ENCODE measurements around the gene RNF182.

The RNF182 gene

DNA sequence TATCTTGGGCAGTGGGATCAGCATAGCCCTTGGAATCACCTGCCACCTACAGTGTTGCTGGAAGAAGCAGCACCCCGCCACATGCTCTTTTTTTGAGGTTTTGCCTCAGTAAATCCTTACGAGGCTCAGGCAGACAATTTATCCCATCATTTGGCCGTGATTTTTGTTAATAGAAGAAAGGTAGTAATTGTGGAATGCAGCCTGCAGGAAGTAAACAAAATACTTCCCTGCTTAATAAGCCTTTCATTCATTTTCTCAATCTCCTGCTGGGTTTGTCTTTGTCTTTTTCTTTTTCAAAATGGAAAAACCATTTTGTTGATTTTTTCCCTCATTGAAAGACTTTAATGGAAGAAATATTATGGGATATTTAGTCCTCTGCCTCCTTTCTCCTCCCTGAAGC, 99.1 kb downstream of the RNF182 start:
- no peak overlapping the region for H4K91ac ChIP-seq (ENCODE audit: low read depth, low read length, poor library complexity)
- H3K4me3 ChIP-seq (ENCODE audit: low read length in 2 of 2), result no peak overlapping the region
- H3K9me3 ChIP-seq (replicated peaks in 1 of 2; ENCODE audit: control insufficient read depth in 2 of 2, insufficient read depth in 1 of 2, low read depth in 1 of 2, low read length in 2 of 2), result no peaks in the 10 kb centered on the region
- H3K79me1 ChIP-seq (ENCODE audit: low read depth, low read length), result no peaks in the 10 kb centered on the region
- H2BK120ac ChIP-seq (ENCODE audit: low read depth, low read length), result no peak overlapping the region
- no peak for DNase-seq (ENCODE audit: low spot score)
- peaks cover 0 to 19% (median 0%) of the 10 kb centered on the region in 3 experiments for H3K27me3 ChIP-seq (ENCODE audit: control insufficient read depth in 3 of 3, insufficient read depth in 3 of 3, low read depth in 1 of 3, low read length in 3 of 3)
- H3K18ac ChIP-seq (ENCODE audit: low read length), result no peak overlapping the region
- no peak overlapping the region for H3K14ac ChIP-seq (ENCODE audit: low read length)
- no peak overlapping the region for H2AK5ac ChIP-seq (ENCODE audit: low read depth, low read length)
- no peak overlapping the region for H3K9ac ChIP-seq (ENCODE audit: low read depth, low read length, poor library complexity)
- no peak overlapping the region for H2AFZ ChIP-seq (ENCODE audit: low read length)
- no CpG with 5 or more reads among the region's 3 CpGs for WGBS, 2 donors (ENCODE audit: extremely low coverage in 2 of 2, insufficient read length in 2 of 2, insufficient replicate concordance in 1 of 2)
- no peak overlapping the region for H3K4ac ChIP-seq (ENCODE audit: low read length)
- no peak overlapping the region for H3K4me2 ChIP-seq (ENCODE audit: insufficient read depth, low read length, poor library complexity, severe bottlenecking)
- no peak overlapping the region for H3K23ac ChIP-seq (ENCODE audit: low read depth, low read length, poor library complexity)
- no peak overlapping the region for H3K27ac ChIP-seq (replicated peaks; ENCODE audit: low read length)
- H4K8ac ChIP-seq (ENCODE audit: low read depth, low read length), result no peak overlapping the region
- H2BK15ac ChIP-seq (ENCODE audit: low read length), result no peak overlapping the region
- H2BK5ac ChIP-seq (ENCODE audit: low read length), result no peak overlapping the region
- no peaks in the 10 kb centered on the region for H3K36me3 ChIP-seq (replicated peaks in 1 of 2; ENCODE audit: control insufficient read depth in 2 of 2, insufficient read depth in 2 of 2, low read length in 2 of 2)
- peaks cover 0 to 18% of the 10 kb centered on the region in 2 donors for H3K4me1 ChIP-seq (ENCODE audit: control insufficient read depth in 2 of 2, insufficient read depth in 1 of 2, low read depth in 1 of 2, low read length in 2 of 2)
- H2BK12ac ChIP-seq (ENCODE audit: low read length), result no peak overlapping the region

DNA sequence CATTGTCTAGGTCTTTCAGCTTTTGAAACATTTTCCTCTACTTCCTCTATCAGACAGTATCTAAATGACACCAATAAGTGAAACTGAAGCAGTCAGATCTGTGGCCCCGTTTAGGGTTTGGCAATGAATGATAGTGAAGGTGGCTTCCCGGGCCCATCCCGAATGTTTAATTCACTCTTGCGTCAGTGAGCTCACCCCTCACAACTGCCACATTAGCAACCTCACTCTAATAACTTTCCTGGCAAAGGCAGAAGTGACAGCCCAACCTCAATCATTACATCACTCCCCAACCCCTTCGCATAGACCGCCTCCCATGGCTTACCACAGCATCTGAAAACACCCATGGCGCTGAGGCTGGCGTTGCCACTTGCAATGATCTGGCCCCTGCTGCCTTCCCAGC, 100.4 kb downstream of the RNF182 start:
- no peak overlapping the region for H2BK12ac ChIP-seq (ENCODE audit: low read length)
- H2AK5ac ChIP-seq (ENCODE audit: low read depth, low read length), result no peak overlapping the region
- H3K14ac ChIP-seq (ENCODE audit: low read length), result no peak overlapping the region
- no peak overlapping the region for H2BK120ac ChIP-seq (ENCODE audit: low read depth, low read length)
- no peaks in the 10 kb centered on the region for H3K36me3 ChIP-seq (replicated peaks in 1 of 2; ENCODE audit: control insufficient read depth in 2 of 2, insufficient read depth in 2 of 2, low read length in 2 of 2)
- no peak overlapping the region for H3K4ac ChIP-seq (ENCODE audit: low read length)
- no peaks in the 10 kb centered on the region for H3K79me1 ChIP-seq (ENCODE audit: low read depth, low read length)
- H3K27ac ChIP-seq (replicated peaks; ENCODE audit: low read length), result no peak overlapping the region
- H2BK5ac ChIP-seq (ENCODE audit: low read length), result no peak overlapping the region
- H3K9me3 ChIP-seq (replicated peaks in 1 of 2; ENCODE audit: control insufficient read depth in 2 of 2, insufficient read depth in 1 of 2, low read depth in 1 of 2, low read length in 2 of 2), result no peaks in the 10 kb centered on the region
- no peak overlapping the region for H3K9ac ChIP-seq (ENCODE audit: low read depth, low read length, poor library complexity)
- WGBS, 2 donors (ENCODE audit: extremely low coverage in 2 of 2, insufficient read length in 2 of 2, insufficient replicate concordance in 1 of 2), result no CpG with 5 or more reads among the region's 8 CpGs
- H3K18ac ChIP-seq (ENCODE audit: low read length), result peak overlapping the region; percentile 55
- DNase-seq (ENCODE audit: low spot score), result no peak
- no peak overlapping the region for H3K4me2 ChIP-seq (ENCODE audit: insufficient read depth, low read length, poor library complexity, severe bottlenecking)
- H3K27me3 ChIP-seq (ENCODE audit: control insufficient read depth in 3 of 3, insufficient read depth in 3 of 3, low read depth in 1 of 3, low read length in 3 of 3), result peaks cover 0 to 19% (median 0%) of the 10 kb centered on the region in 3 experiments
- peak overlapping the region; percentile 29 for H4K8ac ChIP-seq (ENCODE audit: low read depth, low read length)
- H2AFZ ChIP-seq (ENCODE audit: low read length), result no peak overlapping the region
- H4K91ac ChIP-seq (ENCODE audit: low read depth, low read length, poor library complexity), result no peak overlapping the region
- no peak overlapping the region for H3K4me3 ChIP-seq (ENCODE audit: low read length in 2 of 2)
- peaks cover 0 to 18% of the 10 kb centered on the region in 2 donors for H3K4me1 ChIP-seq (ENCODE audit: control insufficient read depth in 2 of 2, insufficient read depth in 1 of 2, low read depth in 1 of 2, low read length in 2 of 2)
- H3K23ac ChIP-seq (ENCODE audit: low read depth, low read length, poor library complexity), result no peak overlapping the region
- no peak overlapping the region for H2BK15ac ChIP-seq (ENCODE audit: low read length)

- no peak overlapping the region for H2BK15ac ChIP-seq (ENCODE audit: low read length)
- H2AFZ ChIP-seq (ENCODE audit: low read length), result no peak overlapping the region
- peaks cover 0 to 19% (median 0%) of the 10 kb centered on the region in 3 experiments for H3K27me3 ChIP-seq (ENCODE audit: control insufficient read depth in 3 of 3, insufficient read depth in 3 of 3, low read depth in 1 of 3, low read length in 3 of 3)
- no peak overlapping the region for H2BK5ac ChIP-seq (ENCODE audit: low read length)
- no peak overlapping the region for H3K4me3 ChIP-seq (ENCODE audit: low read length in 2 of 2)
- 79 to 81% methylated on average over 1 of the region's 9 CpGs for WGBS, 2 donors (ENCODE audit: extremely low coverage in 2 of 2, insufficient read length in 2 of 2, insufficient replicate concordance in 1 of 2)
- peak overlapping the region; percentile 53 for H3K18ac ChIP-seq (ENCODE audit: low read length)
- H2AK5ac ChIP-seq (ENCODE audit: low read depth, low read length), result no peak overlapping the region
- H3K9ac ChIP-seq (ENCODE audit: low read depth, low read length, poor library complexity), result no peak overlapping the region
- H4K8ac ChIP-seq (ENCODE audit: low read depth, low read length), result no peak overlapping the region
- no peak overlapping the region for H2BK12ac ChIP-seq (ENCODE audit: low read length)
- H3K23ac ChIP-seq (ENCODE audit: low read depth, low read length, poor library complexity), result no peak overlapping the region
- H3K4me2 ChIP-seq (ENCODE audit: insufficient read depth, low read length, poor library complexity, severe bottlenecking), result no peak overlapping the region
- no peak overlapping the region for H3K27ac ChIP-seq (replicated peaks; ENCODE audit: low read length)
- H4K91ac ChIP-seq (ENCODE audit: low read depth, low read length, poor library complexity), result no peak overlapping the region
- H3K4ac ChIP-seq (ENCODE audit: low read length), result no peak overlapping the region
- no peak overlapping the region for H3K14ac ChIP-seq (ENCODE audit: low read length)
- H2BK120ac ChIP-seq (ENCODE audit: low read depth, low read length), result no peak overlapping the region
- H3K9me3 ChIP-seq (replicated peaks in 1 of 2; ENCODE audit: control insufficient read depth in 2 of 2, insufficient read depth in 1 of 2, low read depth in 1 of 2, low read length in 2 of 2), result no peaks in the 10 kb centered on the region
- peaks cover 0 to 11% of the 10 kb centered on the region in 2 donors for H3K4me1 ChIP-seq (ENCODE audit: control insufficient read depth in 2 of 2, insufficient read depth in 1 of 2, low read depth in 1 of 2, low read length in 2 of 2)
- no peaks in the 10 kb centered on the region for H3K79me1 ChIP-seq (ENCODE audit: low read depth, low read length)
- no peak for DNase-seq (ENCODE audit: low spot score)
- no peaks in the 10 kb centered on the region for H3K36me3 ChIP-seq (replicated peaks in 1 of 2; ENCODE audit: control insufficient read depth in 2 of 2, insufficient read depth in 2 of 2, low read length in 2 of 2)
Observed at GRCh38 chr6:14026831-14027539, 102.2 kb downstream of the RNF182 start.

- no peak overlapping the region for H3K4ac ChIP-seq (ENCODE audit: low read length)
- no peak overlapping the region for H3K9ac ChIP-seq (ENCODE audit: low read depth, low read length, poor library complexity)
- H4K8ac ChIP-seq (ENCODE audit: low read depth, low read length), result no peak overlapping the region
- H3K9me3 ChIP-seq (replicated peaks in 1 of 2; ENCODE audit: control insufficient read depth in 2 of 2, insufficient read depth in 1 of 2, low read depth in 1 of 2, low read length in 2 of 2), result no peaks in the 10 kb centered on the region
- H3K4me2 ChIP-seq (ENCODE audit: insufficient read depth, low read length, poor library complexity, severe bottlenecking), result no peak overlapping the region
- no peak overlapping the region for H2BK120ac ChIP-seq (ENCODE audit: low read depth, low read length)
- H2AK5ac ChIP-seq (ENCODE audit: low read depth, low read length), result no peak overlapping the region
- no peak overlapping the region for H3K27ac ChIP-seq (replicated peaks; ENCODE audit: low read length)
- H3K14ac ChIP-seq (ENCODE audit: low read length), result no peak overlapping the region
- no peak overlapping the region for H2AFZ ChIP-seq (ENCODE audit: low read length)
- no peak overlapping the region for H4K91ac ChIP-seq (ENCODE audit: low read depth, low read length, poor library complexity)
- H3K27me3 ChIP-seq (ENCODE audit: control insufficient read depth in 3 of 3, insufficient read depth in 3 of 3, low read depth in 1 of 3, low read length in 3 of 3), result peaks cover 0 to 19% (median 0%) of the 10 kb centered on the region in 3 experiments
- H3K23ac ChIP-seq (ENCODE audit: low read depth, low read length, poor library complexity), result no peak overlapping the region
- H2BK15ac ChIP-seq (ENCODE audit: low read length), result no peak overlapping the region
- H3K79me1 ChIP-seq (ENCODE audit: low read depth, low read length), result no peaks in the 10 kb centered on the region
- H3K36me3 ChIP-seq (replicated peaks in 1 of 2; ENCODE audit: control insufficient read depth in 2 of 2, insufficient read depth in 2 of 2, low read length in 2 of 2), result no peaks in the 10 kb centered on the region
- no peak overlapping the region for H2BK12ac ChIP-seq (ENCODE audit: low read length)
- H3K18ac ChIP-seq (ENCODE audit: low read length), result peak overlapping the region; percentile 15
- DNase-seq (ENCODE audit: low spot score), result no peak
- no CpG with 5 or more reads among the region's 8 CpGs for WGBS, 2 donors (ENCODE audit: extremely low coverage in 2 of 2, insufficient read length in 2 of 2, insufficient replicate concordance in 1 of 2)
- no peak overlapping the region for H2BK5ac ChIP-seq (ENCODE audit: low read length)
- peaks cover 0 to 11% of the 10 kb centered on the region in 2 donors for H3K4me1 ChIP-seq (ENCODE audit: control insufficient read depth in 2 of 2, insufficient read depth in 1 of 2, low read depth in 1 of 2, low read length in 2 of 2)
- H3K4me3 ChIP-seq (ENCODE audit: low read length in 2 of 2), result no peak overlapping the region
Observed at GRCh38 chr6:14028631-14029030, 103.9 kb downstream of the RNF182 start.

Measured in neuronal stem cell (in vitro differentiated cells).